Body of pancreas (tissue), 4 donors: Measurements from ENCODE around the gene HDAC11. TPM values are rescaled to one million over a fixed set of nuclear protein-coding genes. Genes with fewer than 3 reads are reported as not detected.

Experiments
- ATAC-seq: fragments of 150-250 bp; one replicate; pipeline ENCODE4 v1.9.1; 2016
- DNase-seq, 4 donors: peaks; one replicate each; pipeline ENCODE4 v3.0.0-alpha.2; 2019
- H3K27ac ChIP-seq, 4 donors: fragments of 200-600 bp; sonication (generic); 1 replicate in 3 of 4; 2 replicates in 1 of 4; pipeline versions ENCODE4 v1.5.1 to v1.6.1; 2016 to 2019; ENCODE audit warnings: mild to moderate bottlenecking in 1 of 4, mixed read lengths in 1 of 4, moderate library complexity in 1 of 4
- H3K27me3 ChIP-seq, 2 donors: fragments of 200-600 bp; sonication (generic); one replicate each; pipeline ENCODE4 v1.6.0; 2016; ENCODE audit warnings: mild to moderate bottlenecking in 1 of 2
- H3K36me3 ChIP-seq, 2 donors: fragments of 200-600 bp; sonication (generic); replicated peaks in 1 of 2; 2 replicates each; pipeline ENCODE4 v1.5.1; 2016; ENCODE audit warnings: low read depth in 2 of 2; ENCODE audit not compliant: insufficient read depth in 1 of 2
- H3K4me1 ChIP-seq: fragments of 200-600 bp; sonication (generic); one replicate; pipeline ENCODE4 v1.6.0; 2016
- H3K4me3 ChIP-seq, 2 donors: fragments of 200-600 bp; sonication (generic); 1 replicate in 1 of 2; 2 replicates in 1 of 2; pipeline ENCODE4 v1.5.1; 2016 to 2019
- H3K9me3 ChIP-seq, 3 donors: fragments of 200-600 bp; sonication (generic); 1 replicate in 2 of 3; 2 replicates in 1 of 3; pipeline ENCODE4 v1.5.1; 2016
- POLR2A ChIP-seq, 3 donors: fragments of 450-650 bp; IDR thresholded peaks; one replicate each; pipeline ENCODE4 v1.6.1; 2016; ENCODE audit warnings: antibody characterized with exemption in 3 of 3, mild to moderate bottlenecking in 2 of 3
- WGBS, 2 donors: methylation state at CpG; one replicate each; pipeline ENCODE4 v1.1.5; 2017; 5-methylcytosine and 5-hydroxymethylcytosine counted together
- intact Hi-C: fragments of 100-400 bp; cut with DNase I; formaldehyde crosslinking; loops from one replicate; pipeline ENCODE4 v1.15.1; 2023
- total RNA-seq, 2 donors: library from RNA; depleted of rRNA; stranded (reverse); fragments of >200 nt; gene quantifications; one replicate each; pipeline ENCODE4 v1.1.0, GENCODE V29; 2016
- TF ChIP-seq, protein P1 (sequence below), 7 experiments: fragments of 450-650 bp in 4 of 7; fragments of 200-600 bp in 3 of 7; sonication (generic) in 3 of 7; IDR thresholded peaks; one replicate each; pipeline ENCODE4 v1.5.1; 2016 to 2019; ENCODE audit warnings: antibody characterized with exemption in 7 of 7

Gene HDAC11
- total RNA-seq, 2 donors from 2014 or later: 13.8 to 45.4 TPM

- TF ChIP-seq, protein P1, sequence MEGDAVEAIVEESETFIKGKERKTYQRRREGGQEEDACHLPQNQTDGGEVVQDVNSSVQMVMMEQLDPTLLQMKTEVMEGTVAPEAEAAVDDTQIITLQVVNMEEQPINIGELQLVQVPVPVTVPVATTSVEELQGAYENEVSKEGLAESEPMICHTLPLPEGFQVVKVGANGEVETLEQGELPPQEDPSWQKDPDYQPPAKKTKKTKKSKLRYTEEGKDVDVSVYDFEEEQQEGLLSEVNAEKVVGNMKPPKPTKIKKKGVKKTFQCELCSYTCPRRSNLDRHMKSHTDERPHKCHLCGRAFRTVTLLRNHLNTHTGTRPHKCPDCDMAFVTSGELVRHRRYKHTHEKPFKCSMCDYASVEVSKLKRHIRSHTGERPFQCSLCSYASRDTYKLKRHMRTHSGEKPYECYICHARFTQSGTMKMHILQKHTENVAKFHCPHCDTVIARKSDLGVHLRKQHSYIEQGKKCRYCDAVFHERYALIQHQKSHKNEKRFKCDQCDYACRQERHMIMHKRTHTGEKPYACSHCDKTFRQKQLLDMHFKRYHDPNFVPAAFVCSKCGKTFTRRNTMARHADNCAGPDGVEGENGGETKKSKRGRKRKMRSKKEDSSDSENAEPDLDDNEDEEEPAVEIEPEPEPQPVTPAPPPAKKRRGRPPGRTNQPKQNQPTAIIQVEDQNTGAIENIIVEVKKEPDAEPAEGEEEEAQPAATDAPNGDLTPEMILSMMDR (IDR thresholded peaks at IDR 0.05): no peak
- TF ChIP-seq POLR2A (IDR thresholded peaks at IDR 0.05): no peak
- H3K27ac ChIP-seq: no peak overlapping the region
- H3K27me3 ChIP-seq: no peaks in the 10 kb centered on the region
- ATAC-seq (no peak), DNase-seq (no peak)
- WGBS, 2 donors: 83 to 85% methylated on average over 4 to 5 of the region's 5 CpGs
- no peak overlapping the region for H3K4me3 ChIP-seq
- intact Hi-C loops: no loop called here
- no peaks in the 10 kb centered on the region for H3K9me3 ChIP-seq
- H3K36me3 ChIP-seq: no peaks in the 10 kb centered on the region
- H3K4me1 ChIP-seq: no peaks in the 10 kb centered on the region
Observed at GRCh38 chr3:13532631-13533030, 52.5 kb downstream of the HDAC11 start.

- H3K27ac ChIP-seq: no peak overlapping the region
Observed at GRCh38 chr3:13533885-13534301, 53.8 kb downstream of the HDAC11 start.

DNA sequence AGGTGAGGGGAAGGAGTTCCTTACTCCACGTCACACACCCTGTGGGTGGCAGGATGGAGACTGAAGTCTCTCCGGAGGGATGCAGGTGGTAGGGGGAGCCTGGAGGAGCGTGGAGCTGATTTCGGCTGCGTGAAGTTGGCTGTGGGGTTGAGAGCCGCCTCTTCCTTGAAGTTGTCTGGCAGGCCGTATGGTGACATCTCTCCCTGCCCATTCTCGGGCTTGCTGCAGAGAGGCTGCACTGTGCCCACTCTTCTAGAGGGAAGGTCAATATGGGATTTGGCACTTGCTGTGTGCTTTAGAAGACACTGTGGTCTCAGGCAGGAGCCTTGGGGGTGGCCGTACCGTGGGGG, 55.4 kb downstream of the HDAC11 start:
- H3K36me3 ChIP-seq: no peaks in the 10 kb centered on the region
- 58 to 75% methylated on average over 7 to 10 of the region's 10 CpGs for WGBS, 2 donors
- no peak overlapping the region for H3K27ac ChIP-seq
- no peak for DNase-seq
- no peak for TF ChIP-seq POLR2A (IDR thresholded peaks at IDR 0.05)
- TF ChIP-seq, protein P1 (IDR thresholded peaks at IDR 0.05): no peak
- H3K4me1 ChIP-seq: no peaks in the 10 kb centered on the region
- ATAC-seq: no peak
- intact Hi-C loops: no loop called here
- H3K9me3 ChIP-seq: no peaks in the 10 kb centered on the region
- no peak overlapping the region for H3K4me3 ChIP-seq
- H3K27me3 ChIP-seq: no peaks in the 10 kb centered on the region

More at GRCh38 chr3:13533885-13534301, 53.8 kb downstream of the HDAC11 start:
- TF ChIP-seq POLR2A (IDR thresholded peaks at IDR 0.05): no peak
- TF ChIP-seq, protein P1 (IDR thresholded peaks at IDR 0.05): no peak
- DNase-seq (no peak), ATAC-seq (no peak)
- Histone ChIP-seq H3K4me3 (no peak overlapping the region), H3K9me3 (no peaks in the 10 kb centered on the region), H3K27me3 (no peaks in the 10 kb centered on the region), H3K36me3 (no peaks in the 10 kb centered on the region), H3K4me1 (no peaks in the 10 kb centered on the region)
- intact Hi-C loops: no loop called here
- 84 to 87% methylated on average over 7 to 8 of the region's 8 CpGs for WGBS, 2 donors

- intact Hi-C loops: no loop called here
- Histone ChIP-seq H3K4me1 (no peaks in the 10 kb centered on the region), H3K27ac (no peak overlapping the region), H3K9me3 (no peaks in the 10 kb centered on the region), H3K27me3 (no peaks in the 10 kb centered on the region), H3K4me3 (no peak overlapping the region), H3K36me3 (no peaks in the 10 kb centered on the region)
- DNase-seq: no peak
- WGBS, 2 donors: 60 to 67% methylated on average over 2 to 9 of the region's 9 CpGs
- no peak for TF ChIP-seq POLR2A (IDR thresholded peaks at IDR 0.05)
- TF ChIP-seq, protein P1 (IDR thresholded peaks at IDR 0.05): no peak
- ATAC-seq: no peak
Observed at GRCh38 chr3:13535905-13536304, 55.8 kb downstream of the HDAC11 start.

DNA sequence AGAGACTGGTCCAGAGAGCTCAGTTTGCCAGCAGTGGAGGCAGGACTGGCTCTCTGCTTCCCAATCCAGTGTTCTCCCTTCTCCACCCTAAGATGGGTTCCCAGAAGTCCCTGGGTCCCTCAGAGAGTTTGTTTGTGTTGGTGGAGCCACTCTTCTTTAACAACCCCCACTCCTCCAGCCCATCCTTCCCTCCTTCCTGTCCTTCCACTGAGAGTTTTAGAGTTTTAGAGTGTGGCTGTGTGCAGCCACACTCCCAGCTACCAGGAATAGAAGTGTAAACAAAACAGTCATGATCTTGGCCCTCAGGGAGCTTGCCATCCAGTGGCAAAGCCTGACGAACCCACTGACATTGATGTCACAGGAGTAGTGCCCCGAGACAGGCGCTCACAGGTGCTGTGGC, 56.3 kb downstream of the HDAC11 start:
- H3K27ac ChIP-seq: no peak overlapping the region
- ATAC-seq (no peak), DNase-seq (no peak)
- intact Hi-C loops: no loop called here
- H3K4me3 ChIP-seq: no peak overlapping the region
- no peaks in the 10 kb centered on the region for H3K36me3 ChIP-seq
- TF ChIP-seq, protein P1 (IDR thresholded peaks at IDR 0.05): no peak
- TF ChIP-seq POLR2A (IDR thresholded peaks at IDR 0.05): no peak
- H3K27me3 ChIP-seq: no peaks in the 10 kb centered on the region
- no peaks in the 10 kb centered on the region for H3K9me3 ChIP-seq
- H3K4me1 ChIP-seq: no peaks in the 10 kb centered on the region
- WGBS, 2 donors: 67 to 77% methylated on average over 3 of the region's 3 CpGs
